ENCODE measurements around the gene ARHGEF17. TPM values are rescaled to one million over a fixed set of nuclear protein-coding genes. Genes with fewer than 3 reads are reported as not detected.

ARHGEF17 gene
- total and polyA plus RNA-seq, 2 of the 13 experiments (the other 11 are each of a cell fraction or from before 2014, with no cell fraction given), result 10.7 to 28.8 TPM

DNA sequence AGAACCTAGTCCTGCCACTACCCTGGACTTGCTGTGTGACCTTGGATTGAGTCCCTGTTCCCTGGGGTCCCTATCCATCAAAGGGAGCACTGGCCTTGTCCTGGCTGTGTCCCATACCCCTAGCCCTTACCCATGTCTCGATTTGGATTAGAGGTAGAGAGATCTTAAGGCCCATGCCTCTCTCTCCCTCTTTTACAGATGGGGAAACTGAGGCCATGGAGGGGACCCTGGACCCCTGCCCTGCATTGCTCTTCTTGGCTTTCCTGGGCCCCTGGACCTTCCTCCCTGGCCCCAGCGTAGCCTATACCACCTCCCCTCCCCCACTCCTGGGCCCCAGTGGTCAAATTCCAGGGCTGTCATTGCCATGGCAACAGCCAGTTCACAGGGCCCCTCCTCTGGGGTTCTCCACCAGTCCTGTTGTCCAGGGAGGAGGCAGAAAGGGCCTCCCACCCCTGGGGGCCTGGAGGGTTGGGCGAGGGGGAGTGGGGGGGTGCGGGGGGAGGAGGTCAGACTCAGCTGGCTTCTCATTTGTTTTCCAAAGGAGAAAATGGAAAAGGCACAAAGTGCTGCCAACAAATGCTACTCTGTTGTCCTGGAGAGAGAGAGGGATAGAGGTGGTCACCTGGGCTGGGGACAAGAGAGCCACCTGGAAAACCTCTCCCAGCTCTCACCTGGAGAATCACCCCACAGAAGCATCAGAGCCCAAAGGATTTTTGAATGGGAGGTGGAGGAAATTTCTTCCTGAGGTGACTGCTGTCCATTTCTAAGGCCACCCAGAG lies 23.3 kb downstream of the ARHGEF17 start (continued):
- TF ChIP-seq MED1 (CRISPR knock-in tag; IDR thresholded peaks at IDR 0.05), result peak; percentile 53; the same call in 1 of the 2 replicates
- TF ChIP-seq, protein P1, sequence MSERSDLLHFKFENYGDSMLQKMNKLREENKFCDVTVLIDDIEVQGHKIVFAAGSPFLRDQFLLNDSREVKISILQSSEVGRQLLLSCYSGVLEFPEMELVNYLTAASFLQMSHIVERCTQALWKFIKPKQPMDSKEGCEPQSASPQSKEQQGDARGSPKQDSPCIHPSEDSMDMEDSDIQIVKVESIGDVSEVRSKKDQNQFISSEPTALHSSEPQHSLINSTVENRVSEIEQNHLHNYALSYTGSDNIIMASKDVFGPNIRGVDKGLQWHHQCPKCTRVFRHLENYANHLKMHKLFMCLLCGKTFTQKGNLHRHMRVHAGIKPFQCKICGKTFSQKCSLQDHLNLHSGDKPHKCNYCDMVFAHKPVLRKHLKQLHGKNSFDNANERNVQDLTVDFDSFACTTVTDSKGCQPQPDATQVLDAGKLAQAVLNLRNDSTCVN (CRISPR knock-in tag; IDR thresholded peaks at IDR 0.05; ENCODE audit: borderline replicate concordance), result no peak
- peak; percentile 59; the same call in 1 of the 2 replicates for TF ChIP-seq SOX5 (CRISPR knock-in tag; IDR thresholded peaks at IDR 0.05; ENCODE audit: borderline replicate concordance)
- TF ChIP-seq HOXA3 (CRISPR knock-in tag; IDR thresholded peaks at IDR 0.05), result peak; percentile 55; the same call in 1 of the 2 replicates
- TF ChIP-seq ZNF292 (CRISPR knock-in tag; IDR thresholded peaks at IDR 0.05; ENCODE audit: borderline replicate concordance, low read depth), result no peak
- TF ChIP-seq, protein P2, sequence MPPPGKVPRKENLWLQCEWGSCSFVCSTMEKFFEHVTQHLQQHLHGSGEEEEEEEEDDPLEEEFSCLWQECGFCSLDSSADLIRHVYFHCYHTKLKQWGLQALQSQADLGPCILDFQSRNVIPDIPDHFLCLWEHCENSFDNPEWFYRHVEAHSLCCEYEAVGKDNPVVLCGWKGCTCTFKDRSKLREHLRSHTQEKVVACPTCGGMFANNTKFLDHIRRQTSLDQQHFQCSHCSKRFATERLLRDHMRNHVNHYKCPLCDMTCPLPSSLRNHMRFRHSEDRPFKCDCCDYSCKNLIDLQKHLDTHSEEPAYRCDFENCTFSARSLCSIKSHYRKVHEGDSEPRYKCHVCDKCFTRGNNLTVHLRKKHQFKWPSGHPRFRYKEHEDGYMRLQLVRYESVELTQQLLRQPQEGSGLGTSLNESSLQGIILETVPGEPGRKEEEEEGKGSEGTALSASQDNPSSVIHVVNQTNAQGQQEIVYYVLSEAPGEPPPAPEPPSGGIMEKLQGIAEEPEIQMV (CRISPR knock-in tag; IDR thresholded peaks at IDR 0.05; ENCODE audit: low read depth), result no peak
- TF ChIP-seq FOXK1 (CRISPR knock-in tag; IDR thresholded peaks at IDR 0.05; ENCODE audit: borderline replicate concordance, low read depth), result no peak; the same call in 1 of the 2 replicates
- TF ChIP-seq KLF16 (CRISPR knock-in tag; IDR thresholded peaks at IDR 0.05), result 0 out of 4 replicates have a peak, but pooled peaks of 1 of the 2 experiments have one; percentile 18
- no peak for TF ChIP-seq EZH2 (conservative IDR thresholded peaks at IDR 0.05; ENCODE audit: low read depth, low read length)
- TF ChIP-seq, protein P3, sequence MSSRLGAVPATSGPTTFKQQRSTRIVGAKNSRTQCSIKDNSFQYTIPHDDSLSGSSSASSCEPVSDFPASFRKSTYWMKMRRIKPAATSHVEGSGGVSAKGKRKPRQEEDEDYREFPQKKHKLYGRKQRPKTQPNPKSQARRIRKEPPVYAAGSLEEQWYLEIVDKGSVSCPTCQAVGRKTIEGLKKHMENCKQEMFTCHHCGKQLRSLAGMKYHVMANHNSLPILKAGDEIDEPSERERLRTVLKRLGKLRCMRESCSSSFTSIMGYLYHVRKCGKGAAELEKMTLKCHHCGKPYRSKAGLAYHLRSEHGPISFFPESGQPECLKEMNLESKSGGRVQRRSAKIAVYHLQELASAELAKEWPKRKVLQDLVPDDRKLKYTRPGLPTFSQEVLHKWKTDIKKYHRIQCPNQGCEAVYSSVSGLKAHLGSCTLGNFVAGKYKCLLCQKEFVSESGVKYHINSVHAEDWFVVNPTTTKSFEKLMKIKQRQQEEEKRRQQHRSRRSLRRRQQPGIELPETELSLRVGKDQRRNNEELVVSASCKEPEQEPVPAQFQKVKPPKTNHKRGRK (CRISPR knock-in tag; IDR thresholded peaks at IDR 0.05), result no peak
- TF ChIP-seq, protein P4, sequence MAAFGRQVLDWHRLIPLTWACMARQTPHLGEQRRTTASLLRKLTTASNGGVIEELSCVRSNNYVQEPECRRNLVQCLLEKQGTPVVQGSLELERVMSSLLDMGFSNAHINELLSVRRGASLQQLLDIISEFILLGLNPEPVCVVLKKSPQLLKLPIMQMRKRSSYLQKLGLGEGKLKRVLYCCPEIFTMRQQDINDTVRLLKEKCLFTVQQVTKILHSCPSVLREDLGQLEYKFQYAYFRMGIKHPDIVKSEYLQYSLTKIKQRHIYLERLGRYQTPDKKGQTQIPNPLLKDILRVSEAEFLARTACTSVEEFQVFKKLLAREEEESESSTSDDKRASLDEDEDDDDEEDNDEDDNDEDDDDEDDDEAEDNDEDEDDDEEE (CRISPR knock-in tag; IDR thresholded peaks at IDR 0.05), result peak; percentile 83
- 0 out of 2 replicates have a peak, but pooled peaks have one; percentile 46 for TF ChIP-seq RELA (CRISPR knock-in tag; IDR thresholded peaks at IDR 0.05)
- TF ChIP-seq, protein P5, sequence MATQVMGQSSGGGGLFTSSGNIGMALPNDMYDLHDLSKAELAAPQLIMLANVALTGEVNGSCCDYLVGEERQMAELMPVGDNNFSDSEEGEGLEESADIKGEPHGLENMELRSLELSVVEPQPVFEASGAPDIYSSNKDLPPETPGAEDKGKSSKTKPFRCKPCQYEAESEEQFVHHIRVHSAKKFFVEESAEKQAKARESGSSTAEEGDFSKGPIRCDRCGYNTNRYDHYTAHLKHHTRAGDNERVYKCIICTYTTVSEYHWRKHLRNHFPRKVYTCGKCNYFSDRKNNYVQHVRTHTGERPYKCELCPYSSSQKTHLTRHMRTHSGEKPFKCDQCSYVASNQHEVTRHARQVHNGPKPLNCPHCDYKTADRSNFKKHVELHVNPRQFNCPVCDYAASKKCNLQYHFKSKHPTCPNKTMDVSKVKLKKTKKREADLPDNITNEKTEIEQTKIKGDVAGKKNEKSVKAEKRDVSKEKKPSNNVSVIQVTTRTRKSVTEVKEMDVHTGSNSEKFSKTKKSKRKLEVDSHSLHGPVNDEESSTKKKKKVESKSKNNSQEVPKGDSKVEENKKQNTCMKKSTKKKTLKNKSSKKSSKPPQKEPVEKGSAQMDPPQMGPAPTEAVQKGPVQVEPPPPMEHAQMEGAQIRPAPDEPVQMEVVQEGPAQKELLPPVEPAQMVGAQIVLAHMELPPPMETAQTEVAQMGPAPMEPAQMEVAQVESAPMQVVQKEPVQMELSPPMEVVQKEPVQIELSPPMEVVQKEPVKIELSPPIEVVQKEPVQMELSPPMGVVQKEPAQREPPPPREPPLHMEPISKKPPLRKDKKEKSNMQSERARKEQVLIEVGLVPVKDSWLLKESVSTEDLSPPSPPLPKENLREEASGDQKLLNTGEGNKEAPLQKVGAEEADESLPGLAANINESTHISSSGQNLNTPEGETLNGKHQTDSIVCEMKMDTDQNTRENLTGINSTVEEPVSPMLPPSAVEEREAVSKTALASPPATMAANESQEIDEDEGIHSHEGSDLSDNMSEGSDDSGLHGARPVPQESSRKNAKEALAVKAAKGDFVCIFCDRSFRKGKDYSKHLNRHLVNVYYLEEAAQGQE (IDR thresholded peaks at IDR 0.05; ENCODE audit: borderline replicate concordance in 1 of 2, low read depth in 1 of 2, low read length in 2 of 2), result peak in 1 of 2 experiments; percentile 66; a peak in 2 of 4 replicates
- peak; percentile 65; the same call in 1 of the 2 replicates for TF ChIP-seq TBX2 (CRISPR knock-in tag; IDR thresholded peaks at IDR 0.05; ENCODE audit: borderline replicate concordance)
- TF ChIP-seq SNAPC2 (CRISPR knock-in tag; IDR thresholded peaks at IDR 0.05), result peak; percentile 47; the same call in 1 of the 2 replicates
- peak; percentile 83 for TF ChIP-seq ZMYM3 (CRISPR knock-in tag; IDR thresholded peaks at IDR 0.05)
- 0 out of 2 replicates have a peak, but pooled peaks have one; percentile 26 for TF ChIP-seq ELF3 (CRISPR knock-in tag; IDR thresholded peaks at IDR 0.05)
- TF ChIP-seq HNF4G (IDR thresholded peaks at IDR 0.05; ENCODE audit: borderline replicate concordance, low read depth, low read length), result peak; percentile 99
- peak; percentile 89; the same call in 1 of the 2 replicates for TF ChIP-seq HNF4G (CRISPR knock-in tag; IDR thresholded peaks at IDR 0.05; ENCODE audit: borderline replicate concordance, low read depth)

Data from HepG2 (cell line).